Suppressor macrophage treated with lipopolysaccharide for 4 hours (primary cell): ENCODE data around the gene LGI4.
A peak's percentile ranks its signal among the peaks of the same experiment; 100 is the strongest.

ENCODE experiments used
- DNase-seq: peaks from one replicate; pipeline ENCODE4 v3.0.0-alpha.2; 2020

The LGI4 gene

GRCh38 chr19:35134601-35135242 is at the start of gene LGI4:
LGI4 (minus strand) TSS chr19:35135059; CDS start chr19:35134680, 379 bp downstream.
- no peak for DNase-seq

GRCh38 chr19:35184267-35184666 is 49.4 kb upstream of the LGI4 start:
- no peak for DNase-seq

- no peak for DNase-seq
Measured at GRCh38 chr19:35181387-35181786, 46.5 kb upstream of the LGI4 start.

- no peak for DNase-seq
Measured at GRCh38 chr19:35179830-35180229, 45.0 kb upstream of the LGI4 start.

- DNase-seq: no peak
Measured at GRCh38 chr19:35178701-35179100, 43.8 kb upstream of the LGI4 start.

GRCh38 chr19:35177377-35178274 is 42.8 kb upstream of the LGI4 start:
- DNase-seq: no peak

- no peak for DNase-seq
Measured at GRCh38 chr19:35176181-35176570, 41.3 kb upstream of the LGI4 start.

- DNase-seq: no peak
Measured at GRCh38 chr19:35174226-35174625, 39.4 kb upstream of the LGI4 start.

GRCh38 chr19:35171730-35172129 is 36.9 kb upstream of the LGI4 start:
- no peak for DNase-seq

GRCh38 chr19:35170359-35171061 is 35.7 kb upstream of the LGI4 start:
- no peak for DNase-seq

GRCh38 chr19:35169221-35169995 is 34.5 kb upstream of the LGI4 start:
- DNase-seq: peak; percentile 24

GRCh38 chr19:35168196-35168595 is 33.3 kb upstream of the LGI4 start:
- DNase-seq: no peak

GRCh38 chr19:35167251-35168119 is 32.6 kb upstream of the LGI4 start:
- peak; percentile 22 for DNase-seq

GRCh38 chr19:35166100-35167063 is 31.5 kb upstream of the LGI4 start:
- DNase-seq: no peak

GRCh38 chr19:35165200-35166058 is 30.6 kb upstream of the LGI4 start:
- no peak for DNase-seq

GRCh38 chr19:35164418-35164817 is 29.6 kb upstream of the LGI4 start:
- DNase-seq: no peak

GRCh38 chr19:35162471-35163326 is 27.8 kb upstream of the LGI4 start:
- DNase-seq: no peak

- no peak for DNase-seq
Measured at GRCh38 chr19:35161434-35161743, 26.5 kb upstream of the LGI4 start.
